Left ventricle myocardium inferior (tissue), 1 donor: ENCODE results near the gene ADAMTS19. TPM values are rescaled to one million over a fixed set of nuclear protein-coding genes. Genes with fewer than 3 reads are reported as not detected.

Source experiments
- DNase-seq: peaks from one replicate; pipeline ENCODE4 v3.0.0-alpha.2; 2020
- H3K27ac ChIP-seq: fragments of 200-600 bp; replicated peaks from 2 replicates; pipeline ENCODE4 v1.8.0; 2021
- H3K27me3 ChIP-seq: fragments of 200-600 bp; 2 replicates; pipeline ENCODE4 v1.8.0; 2021; ENCODE audit warnings: low read depth
- H3K36me3 ChIP-seq: fragments of 200-600 bp; 2 replicates; pipeline ENCODE4 v1.8.0; 2021
- H3K4me1 ChIP-seq: fragments of 200-600 bp; 2 replicates; pipeline ENCODE4 v1.8.0; 2021
- H3K4me3 ChIP-seq: fragments of 200-600 bp; 2 replicates; pipeline ENCODE4 v1.8.0; 2021; ENCODE audit warnings: mild to moderate bottlenecking, moderate library complexity
- H3K9me3 ChIP-seq: fragments of 200-600 bp; replicated peaks from 2 replicates; pipeline ENCODE4 v1.8.0; 2021
- CTCF ChIP-seq: fragments of 200-600 bp; IDR thresholded peaks from 2 replicates; pipeline ENCODE4 v1.8.0; 2021; ENCODE audit warnings: antibody characterized with exemption, mild to moderate bottlenecking, borderline replicate concordance
- intact Hi-C: fragments of 100-400 bp; cut with micrococcal nuclease; formaldehyde crosslinking; loops from one replicate; pipeline ENCODE4 v1.11.0; 2022
- total RNA-seq: library from RNA; stranded (reverse); fragmentation: NEBNext Ultra II Directional; extraction: Animal tissue kit (Norgen Biotek cat#: 25700); gene quantifications from one replicate; pipeline ENCODE4 v1.2.1, GENCODE V29; 2021
- donor health status: DM: no; HTN: yes; CAD: no; lungs with severe emphysema.

The ADAMTS19 gene
- total RNA-seq, 1 donor from 2014 or later = 0.38 TPM

DNA sequence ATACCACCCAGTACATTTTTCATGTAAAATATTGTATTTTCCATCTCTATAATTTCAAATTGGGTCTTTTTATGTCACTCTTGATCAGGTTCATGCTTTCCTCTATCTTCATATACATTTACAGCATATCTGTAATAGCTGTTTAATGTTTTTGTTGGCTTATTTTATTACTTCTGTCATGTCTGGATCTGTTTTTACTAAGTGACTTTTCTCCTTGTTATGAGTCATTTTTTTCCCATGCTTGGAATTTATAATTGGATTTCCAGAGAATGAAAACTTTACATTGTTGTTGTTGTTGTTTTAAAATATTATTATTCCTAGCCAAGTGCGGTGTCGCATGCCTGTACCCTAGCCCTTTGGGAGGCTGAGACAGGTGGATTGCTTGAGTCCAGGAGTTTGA lies 5.6 kb upstream of the ADAMTS19 start:
- no peak overlapping the region for H3K27ac ChIP-seq
- no peak overlapping the region for H3K4me3 ChIP-seq
- no peak for TF ChIP-seq CTCF
- DNase-seq = no peak
- H3K9me3 ChIP-seq = no peaks in the 10 kb centered on the region
- H3K36me3 ChIP-seq = no peaks in the 10 kb centered on the region
- H3K4me1 ChIP-seq = peaks cover under 1% of the 10 kb centered on the region
- intact Hi-C loops = no loop called here
- H3K27me3 ChIP-seq = peaks cover 20% of the 10 kb centered on the region

DNA sequence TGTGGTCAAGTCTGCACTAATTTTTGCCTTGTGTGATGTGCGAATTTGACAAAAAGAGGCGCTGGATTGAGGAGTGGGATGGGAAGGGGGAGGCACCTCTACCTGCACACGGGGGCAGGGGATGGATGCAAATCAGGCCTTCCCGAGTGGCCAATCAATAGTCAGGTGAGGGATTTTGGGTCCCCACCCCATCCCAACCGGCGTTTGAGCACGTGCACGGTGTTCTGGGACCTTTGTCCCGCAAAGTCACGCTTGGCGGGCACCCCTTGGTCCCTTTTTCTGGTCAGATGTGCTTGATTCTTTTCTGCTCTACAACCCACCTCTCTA lies 685 bp upstream of the ADAMTS19 start:
- H3K9me3 ChIP-seq = no peaks in the 10 kb centered on the region
- peaks cover 68% of the 10 kb centered on the region for H3K27me3 ChIP-seq
- peak overlapping the region; percentile 46 for H3K27ac ChIP-seq
- H3K4me3 ChIP-seq = peak overlapping the region; percentile 72
- DNase-seq = no peak
- intact Hi-C loops = no loop called here
- H3K36me3 ChIP-seq = no peaks in the 10 kb centered on the region
- TF ChIP-seq CTCF = no peak
- H3K4me1 ChIP-seq = peaks cover 24% of the 10 kb centered on the region

- Histone ChIP-seq H3K27ac (peak overlapping the region; percentile 46), H3K36me3 (no peaks in the 10 kb centered on the region), H3K9me3 (no peaks in the 10 kb centered on the region), H3K4me3 (peak overlapping the region; percentile 72), H3K27me3 (peaks cover 68% of the 10 kb centered on the region), H3K4me1 (peaks cover 24% of the 10 kb centered on the region)
- no peak for TF ChIP-seq CTCF
- intact Hi-C loops = no loop called here
- DNase-seq = no peak
Observed at GRCh38 chr5:129460672-129460935, 506 bp downstream of the ADAMTS19 start.

DNA sequence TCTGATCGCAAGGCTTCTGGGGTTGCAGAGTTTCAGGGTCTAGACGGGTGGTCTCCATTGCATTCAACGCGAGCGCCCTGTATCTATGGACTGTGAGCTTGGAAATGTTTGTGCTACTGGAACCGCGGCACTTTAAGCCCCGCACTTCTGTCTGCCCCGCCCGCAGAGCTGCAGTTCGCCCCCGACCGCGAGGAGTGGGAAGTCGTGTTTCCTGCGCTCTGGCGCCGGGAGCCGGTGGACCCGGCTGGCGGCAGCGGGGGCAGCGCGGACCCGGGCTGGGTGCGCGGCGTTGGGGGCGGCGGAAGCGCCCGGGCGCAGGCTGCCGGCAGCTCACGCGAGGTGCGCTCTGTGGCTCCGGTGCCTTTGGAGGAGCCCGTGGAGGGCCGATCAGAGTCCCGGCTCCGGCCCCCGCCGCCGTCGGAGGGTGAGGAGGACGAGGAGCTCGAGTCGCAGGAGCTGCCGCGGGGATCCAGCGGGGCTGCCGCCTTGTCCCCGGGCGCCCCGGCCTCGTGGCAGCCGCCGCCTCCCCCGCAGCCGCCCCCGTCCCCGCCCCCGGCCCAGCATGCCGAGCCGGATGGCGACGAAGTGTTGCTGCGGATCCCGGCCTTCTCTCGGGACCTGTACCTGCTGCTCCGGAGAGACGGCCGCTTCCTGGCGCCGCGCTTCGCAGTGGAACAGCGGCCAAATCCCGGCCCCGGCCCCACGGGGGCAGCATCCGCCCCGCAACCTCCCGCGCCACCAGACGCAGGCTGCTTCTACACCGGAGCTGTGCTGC lies 1.0 kb downstream of the ADAMTS19 start:
- Histone ChIP-seq H3K9me3 (no peaks in the 10 kb centered on the region), H3K4me3 (peak overlapping the region; percentile 72), H3K36me3 (no peaks in the 10 kb centered on the region), H3K27me3 (peaks cover 68% of the 10 kb centered on the region), H3K27ac (peak overlapping the region; percentile 16), H3K4me1 (peaks cover 24% of the 10 kb centered on the region)
- peak; percentile 49 for TF ChIP-seq CTCF
- intact Hi-C loops = no loop called here
- peak; percentile 23 for DNase-seq

- Histone ChIP-seq H3K4me3 (peak overlapping the region; percentile 72), H3K27ac (no peak overlapping the region), H3K27me3 (peaks cover 68% of the 10 kb centered on the region), H3K4me1 (peaks cover 24% of the 10 kb centered on the region), H3K9me3 (no peaks in the 10 kb centered on the region), H3K36me3 (no peaks in the 10 kb centered on the region)
- no peak for TF ChIP-seq CTCF
- DNase-seq = no peak
- intact Hi-C loops = no loop called here
Observed at GRCh38 chr5:129461711-129462332, 1.7 kb downstream of the ADAMTS19 start.
